PC-3 (cell line): ENCODE measurements around the gene P2RX5. TPM values are rescaled to one million over a fixed set of nuclear protein-coding genes. Genes with fewer than 3 reads are reported as not detected.

Experiments
- ATAC-seq: fragments of 200-7000 bp; cut with Tn5 transposase; 2 replicates; pipeline ENCODE4 v1.9.1; 2020; ENCODE audit warnings: mild to moderate bottlenecking, moderate library complexity
- BruUV-seq: library from RNA; stranded (reverse); fragments of 400-500 nt; replicated peaks from 2 replicates; lab custom pipeline; 2021; lab: Mats Ljungman, UMichigan
- CTCF ChIA-PET: fragments of 300-600 bp; sonication (Branson Sonifier 250); formaldehyde crosslinking; loops from one replicate; lab custom pipeline; 2022; ENCODE audit warnings: antibody characterized with exemption; lab: Charles Lee
- POLR2A ChIA-PET: fragments of 300-600 bp; sonication (Branson Sonifier 250); formaldehyde crosslinking; loops from one replicate; lab custom pipeline; 2022; ENCODE audit warnings: antibody characterized with exemption; ENCODE audit not compliant: unreplicated experiment; lab: Charles Lee
- DNase-seq: peaks from one replicate; pipeline ENCODE4 v3.0.0-alpha.2; 2015
- H2AFZ ChIP-seq: fragments of 300-600 bp; sonication (generic); 2 replicates; pipeline ENCODE4 v1.6.0; 2016; ENCODE audit warnings: antibody characterized with exemption, low read length
- H3F3A ChIP-seq: fragments of 300-600 bp; sonication (generic); one replicate; pipeline ENCODE4 v1.6.0; 2017; ENCODE audit warnings: antibody characterized with exemption, low read length, control low read depth, mild to moderate bottlenecking; ENCODE audit not compliant: unreplicated experiment
- H3K27ac ChIP-seq: fragments of 300-600 bp; sonication (generic); 2 replicates; pipeline ENCODE4 v1.5.1; 2016; ENCODE audit warnings: mild to moderate bottlenecking, low read length
- H3K27me3 ChIP-seq: fragments of 300-600 bp; sonication (generic); 2 replicates; pipeline ENCODE4 v1.6.1; 2016; ENCODE audit warnings: low read length, mixed read lengths
- H3K36me3 ChIP-seq: fragments of 300-600 bp; sonication (generic); 2 replicates; pipeline ENCODE4 v1.6.1; 2016; ENCODE audit warnings: low read depth, mixed run types, low read length, mixed read lengths
- H3K4me1 ChIP-seq: fragments of 300-600 bp; sonication (generic); 2 replicates; pipeline ENCODE4 v1.5.1; 2016; ENCODE audit warnings: low read length; ENCODE audit not compliant: insufficient read depth
- H3K4me2 ChIP-seq: fragments of 300-600 bp; sonication (generic); 2 replicates; pipeline ENCODE4 v1.6.0; 2016; ENCODE audit warnings: low read length
- H3K4me3 ChIP-seq: fragments of 300-600 bp; sonication (generic); 2 replicates; pipeline ENCODE4 v1.5.1; 2016; ENCODE audit warnings: mild to moderate bottlenecking, low read length, mixed read lengths
- H3K79me2 ChIP-seq: fragments of 300-600 bp; sonication (generic); 2 replicates; pipeline ENCODE4 v1.6.1; 2017; ENCODE audit warnings: low read length, mixed read lengths
- H3K9ac ChIP-seq: fragments of 300-600 bp; sonication (generic); 2 replicates; pipeline ENCODE4 v1.6.0; 2016; ENCODE audit warnings: mild to moderate bottlenecking, low read length
- H3K9me2 ChIP-seq: fragments of 300-600 bp; sonication (generic); replicated peaks from 2 replicates; pipeline ENCODE4 v1.6.1; 2016; ENCODE audit warnings: mixed run types, low read length, mixed read lengths
- H3K9me3 ChIP-seq: fragments of 300-600 bp; sonication (generic); 2 replicates; pipeline ENCODE4 v1.6.1; 2016; ENCODE audit warnings: low read length, mixed read lengths
- H4K20me1 ChIP-seq: fragments of 300-600 bp; sonication (generic); 2 replicates; pipeline ENCODE4 v1.6.1; 2016; ENCODE audit warnings: low read length, mixed read lengths
- CTCF ChIP-seq: fragments of 300-600 bp; sonication (generic); conservative IDR thresholded peaks from 2 replicates; pipeline ENCODE4 v1.5.1; 2017; ENCODE audit warnings: antibody characterized with exemption, low read depth, mild to moderate bottlenecking, low read length
- EZH2 ChIP-seq: fragments of 300-600 bp; sonication (generic); IDR thresholded peaks from one replicate; pipeline ENCODE4 v1.6.1; 2017; ENCODE audit warnings: antibody characterized with exemption, mild to moderate bottlenecking, low read length; ENCODE audit not compliant: unreplicated experiment
- EZH2phosphoT487 ChIP-seq: fragments of 300-600 bp; sonication (generic); IDR thresholded peaks from 2 replicates; pipeline ENCODE4 v1.6.1; 2018; ENCODE audit warnings: mild to moderate bottlenecking, antibody characterized with exemption, low read length, borderline replicate concordance
- intact Hi-C: fragments of 100-400 bp; cut with micrococcal nuclease; formaldehyde crosslinking; loops from 2 replicates; pipeline ENCODE4 v1.9.0; 2023
- total RNA-seq: library from RNA; depleted of rRNA; stranded (reverse); fragments of >200 nt; gene quantifications from 2 replicates; pipeline ENCODE4 v1.2.3, GENCODE V29; 2014

The P2RX5 gene
- total RNA-seq, 1 experiment from 2014 or later: 13.0 TPM

- Histone ChIP-seq H3K79me2 (peaks cover 47% of the 10 kb centered on the region), H3K27me3 (no peaks in the 10 kb centered on the region), H2AFZ (peak overlapping the region; percentile 46), H3K4me2 (peak overlapping the region; percentile 99), H3K9ac (peak overlapping the region; percentile 95), H3K36me3 (no peaks in the 10 kb centered on the region), H3F3A (no peaks in the 10 kb centered on the region), H3K9me2 (no peaks in the 10 kb centered on the region), H3K27ac (peak overlapping the region; percentile 83), H3K4me1 (peaks cover 11% of the 10 kb centered on the region; the same call in 1 of the 2 replicates), H3K4me3 (peak overlapping the region; percentile 99), H3K9me3 (no peaks in the 10 kb centered on the region), H4K20me1 (peaks cover 13% of the 10 kb centered on the region; the same call in 1 of the 2 replicates)
- intact Hi-C loops: loop anchor here (2.0 kb wide), 1 partner anchor 31 kb away; the partner anchor contains the start of genes CTNS and SHPK
- no peak for TF ChIP-seq EZH2phosphoT487
- TF ChIP-seq CTCF: peak; percentile 16; the same call in 1 of the 2 replicates
- peak; percentile 82 for DNase-seq
- POLR2A ChIA-PET: interaction anchor here (0.5 to 0.7 kb wide), 2 partner anchors 8 to 943 kb away, joined by 3 to 4 read pairs; no protein-coding TSS in a partner anchor
- CTCF ChIA-PET: interaction anchor here (1.0 kb wide), 1 partner anchor 32 kb away, joined by 3 read pairs; the partner anchor contains the start of gene SHPK
- BruUV-seq: TSS peak; percentile 45
- ATAC-seq: peak; percentile 71
Measured at GRCh38 chr17:3667366-3668278, 28.3 kb downstream of the P2RX5 start.

GRCh38 chr17:3666516-3666915 lies 29.4 kb downstream of the P2RX5 start:
- Histone ChIP-seq H3K4me3 (no peak overlapping the region), H3K4me2 (peak overlapping the region; percentile 99; the same call in 1 of the 2 replicates), H3K27ac (no peak overlapping the region), H3K79me2 (peaks cover 47% of the 10 kb centered on the region), H3K9me3 (no peaks in the 10 kb centered on the region), H4K20me1 (peaks cover 13% of the 10 kb centered on the region; the same call in 1 of the 2 replicates), H3K4me1 (peaks cover 11% of the 10 kb centered on the region; the same call in 1 of the 2 replicates), H2AFZ (no peak overlapping the region), H3K36me3 (no peaks in the 10 kb centered on the region), H3K9me2 (no peaks in the 10 kb centered on the region), H3K9ac (no peak overlapping the region), H3F3A (no peaks in the 10 kb centered on the region), H3K27me3 (no peaks in the 10 kb centered on the region)
- intact Hi-C loops: no loop called here
- DNase-seq: no peak
- no peak for ATAC-seq
- ChIA-PET POLR2A (no interaction called here), CTCF (no interaction called here)
- TF ChIP-seq CTCF: no peak
- no peak for TF ChIP-seq EZH2
- no peak for TF ChIP-seq EZH2phosphoT487
- BruUV-seq: no TSS peak
